Fibroblast of pulmonary artery (primary cell): ENCODE data around the gene TFPI.

Experiments used
- DNase-seq: peaks from one replicate; pipeline ENCODE4 v3.0.0-alpha.2; 2010; ENCODE audit warnings: low read depth
- H3K4me3 ChIP-seq: replicated peaks from 2 replicates; pipeline ENCODE4 v1.5.1; 2011; ENCODE audit warnings: low read depth, mild to moderate bottlenecking, control low read depth, low read length, moderate library complexity
- CTCF ChIP-seq: IDR thresholded peaks from 2 replicates; pipeline ENCODE4 v1.5.1; 2011; ENCODE audit warnings: mild to moderate bottlenecking, control low read depth, low read length, inconsistent platforms; ENCODE audit errors: missing control alignments

Gene TFPI

GRCh38 chr2:187548656-187549055 lies 5.6 kb downstream of the TFPI start:
- peak overlapping the region; percentile 72 for H3K4me3 ChIP-seq
- no peak for DNase-seq
- no peak for TF ChIP-seq CTCF

DNA sequence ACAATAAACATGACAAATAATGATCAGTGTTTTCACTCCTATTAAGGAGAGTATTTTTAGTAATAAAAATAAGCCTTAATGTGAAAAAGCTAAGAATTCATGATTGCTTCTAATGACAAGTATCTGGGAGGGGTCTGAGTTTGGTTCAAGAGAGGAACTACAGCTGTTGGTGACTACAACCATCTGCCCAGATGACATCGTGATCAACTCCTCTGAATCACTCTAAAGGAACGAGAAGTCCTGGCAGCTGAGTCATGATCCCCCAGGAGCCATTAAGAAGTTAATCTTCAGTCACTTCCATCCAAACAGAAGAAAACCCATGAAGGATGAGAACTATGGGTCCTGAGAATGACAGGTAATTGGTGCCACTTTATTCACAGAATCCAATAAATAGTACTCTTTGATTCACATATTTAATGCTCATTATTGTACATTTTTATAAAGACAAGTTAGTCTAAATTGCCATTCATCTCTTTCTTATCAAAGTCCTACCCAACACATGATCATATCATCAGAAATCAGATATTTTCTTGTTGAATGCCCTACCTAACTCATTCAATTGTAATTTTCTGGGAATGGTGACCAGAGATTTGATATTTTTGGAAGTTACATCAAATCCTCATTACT lies 6.8 kb downstream of the TFPI start:
- peak; percentile 96 for DNase-seq
- TF ChIP-seq CTCF = no peak
- H3K4me3 ChIP-seq = no peak overlapping the region

- no peak for TF ChIP-seq CTCF
- DNase-seq = no peak
- H3K4me3 ChIP-seq = no peak overlapping the region
Measured at GRCh38 chr2:187546762-187547333, 7.4 kb downstream of the TFPI start.

- TF ChIP-seq CTCF = no peak
- DNase-seq = peak; percentile 71
- no peak overlapping the region for H3K4me3 ChIP-seq
Measured at GRCh38 chr2:187545238-187545751, 8.9 kb downstream of the TFPI start.

- H3K4me3 ChIP-seq = no peak overlapping the region
- DNase-seq = no peak
- no peak for TF ChIP-seq CTCF
Measured at GRCh38 chr2:187544371-187545080, 9.7 kb downstream of the TFPI start.

- H3K4me3 ChIP-seq = no peak overlapping the region
- no peak for DNase-seq
- TF ChIP-seq CTCF = no peak
Measured at GRCh38 chr2:187543488-187543887, 10.7 kb downstream of the TFPI start.
